G401 (cell line): ENCODE data around the gene MSI1. TPM values are rescaled to one million over a fixed set of nuclear protein-coding genes. Genes with fewer than 3 reads are reported as not detected.
A peak's percentile ranks its signal among the peaks of the same experiment; 100 is the strongest.
"Not testable (repeated sequence)": the region's sequence is repeated elsewhere in the genome, so short reads cannot be mapped to it uniquely, and the experiment has no call there.

Experiments used
- DNase-seq: peaks from one replicate; pipeline ENCODE4 v3.0.0-alpha.2; 2015; ENCODE audit warnings: low spot score
- in situ Hi-C: cut with HindIII; loops from 2 replicates; pipeline ENCODE4 v1.10.0; 2016; ENCODE audit warnings: low sequenced_read_pairs, mixed read lengths
- total RNA-seq: library from RNA; depleted of rRNA; stranded (reverse); fragments of >200 nt; shearing (Covaris generic); gene quantifications from 2 replicates; pipeline ENCODE4 v1.2.3, GENCODE V29; 2014

The MSI1 gene
- total RNA-seq, 1 experiment from 2014 or later = 24.6 TPM

GRCh38 chr12:120361506-120362208, 7.3 kb downstream of the MSI1 start:
- DNase-seq = peak; percentile 88
- in situ Hi-C loops = no loop called here

GRCh38 chr12:120359128-120359527, 9.8 kb downstream of the MSI1 start:
- in situ Hi-C loops = no loop called here
- no peak for DNase-seq

GRCh38 chr12:120358412-120359100, 10.4 kb downstream of the MSI1 start:
- DNase-seq = no peak
- in situ Hi-C loops = no loop called here

- in situ Hi-C loops = no loop called here
- no peak for DNase-seq
These were observed 11.9 kb downstream of the MSI1 start for GRCh38 chr12:120357104-120357503.

- in situ Hi-C loops = no loop called here
These were observed 12.4 kb downstream of the MSI1 start for GRCh38 chr12:120356567-120357030.

GRCh38 chr12:120353556-120354317, 15.2 kb downstream of the MSI1 start:
- no peak for DNase-seq
- in situ Hi-C loops = no loop called here

More at GRCh38 chr12:120356567-120357030, 12.4 kb downstream of the MSI1 start:
- DNase-seq = peak; percentile 87

- DNase-seq = no peak
- in situ Hi-C loops = no loop called here
These were observed 15.8 kb downstream of the MSI1 start for GRCh38 chr12:120353136-120353535.

GRCh38 chr12:120352117-120352516, 16.8 kb downstream of the MSI1 start:
- in situ Hi-C loops = no loop called here

GRCh38 chr12:120350576-120351350, 18.2 kb downstream of the MSI1 start:
- DNase-seq = peak; percentile 93
- in situ Hi-C loops = no loop called here

More at GRCh38 chr12:120352117-120352516, 16.8 kb downstream of the MSI1 start:
- DNase-seq = no peak

GRCh38 chr12:120347766-120348165, 21.2 kb downstream of the MSI1 start:
- in situ Hi-C loops = no loop called here
- DNase-seq = no peak

GRCh38 chr12:120346681-120347080, 22.3 kb downstream of the MSI1 start:
- in situ Hi-C loops = no loop called here
- no peak for DNase-seq

- DNase-seq = no peak
- in situ Hi-C loops = no loop called here
These were observed 22.9 kb downstream of the MSI1 start for GRCh38 chr12:120346031-120346430.

GRCh38 chr12:120343692-120344091, 25.3 kb downstream of the MSI1 start:
- DNase-seq = no peak

GRCh38 chr12:120343039-120343537, 25.9 kb downstream of the MSI1 start:
- in situ Hi-C loops = no loop called here
- DNase-seq = no peak

More at GRCh38 chr12:120343692-120344091, 25.3 kb downstream of the MSI1 start:
- in situ Hi-C loops = no loop called here

- DNase-seq = no peak
- in situ Hi-C loops = no loop called here
These were observed 26.6 kb downstream of the MSI1 start for GRCh38 chr12:120342175-120343038.

GRCh38 chr12:120339256-120339655, 29.7 kb downstream of the MSI1 start:
- in situ Hi-C loops = no loop called here
- DNase-seq = no peak

GRCh38 chr12:120337730-120338129, 31.2 kb downstream of the MSI1 start:
- no peak for DNase-seq
- in situ Hi-C loops = no loop called here

- DNase-seq, in situ Hi-C loops: not testable (repeated sequence)
These were observed 32.6 kb downstream of the MSI1 start for GRCh38 chr12:120336392-120336791.
